Activated CD4-positive, alpha-beta T cell treated with anti-CD3 and anti-CD28 coated beads, Interleukin-2, amount 50 U/mL, for 4 hours (primary cell): ENCODE data around the gene TRABD2A.
"Not testable (repeated sequence)": the region's sequence is repeated elsewhere in the genome, so short reads cannot be mapped to it uniquely, and the experiment has no call there.

Source experiments
- DNase-seq, 2 experiments: peaks; one replicate each; pipeline ENCODE4 v3.0.0-alpha.2; 2020

TRABD2A gene, protein sequence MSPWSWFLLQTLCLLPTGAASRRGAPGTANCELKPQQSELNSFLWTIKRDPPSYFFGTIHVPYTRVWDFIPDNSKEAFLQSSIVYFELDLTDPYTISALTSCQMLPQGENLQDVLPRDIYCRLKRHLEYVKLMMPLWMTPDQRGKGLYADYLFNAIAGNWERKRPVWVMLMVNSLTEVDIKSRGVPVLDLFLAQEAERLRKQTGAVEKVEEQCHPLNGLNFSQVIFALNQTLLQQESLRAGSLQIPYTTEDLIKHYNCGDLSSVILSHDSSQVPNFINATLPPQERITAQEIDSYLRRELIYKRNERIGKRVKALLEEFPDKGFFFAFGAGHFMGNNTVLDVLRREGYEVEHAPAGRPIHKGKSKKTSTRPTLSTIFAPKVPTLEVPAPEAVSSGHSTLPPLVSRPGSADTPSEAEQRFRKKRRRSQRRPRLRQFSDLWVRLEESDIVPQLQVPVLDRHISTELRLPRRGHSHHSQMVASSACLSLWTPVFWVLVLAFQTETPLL

DNA sequence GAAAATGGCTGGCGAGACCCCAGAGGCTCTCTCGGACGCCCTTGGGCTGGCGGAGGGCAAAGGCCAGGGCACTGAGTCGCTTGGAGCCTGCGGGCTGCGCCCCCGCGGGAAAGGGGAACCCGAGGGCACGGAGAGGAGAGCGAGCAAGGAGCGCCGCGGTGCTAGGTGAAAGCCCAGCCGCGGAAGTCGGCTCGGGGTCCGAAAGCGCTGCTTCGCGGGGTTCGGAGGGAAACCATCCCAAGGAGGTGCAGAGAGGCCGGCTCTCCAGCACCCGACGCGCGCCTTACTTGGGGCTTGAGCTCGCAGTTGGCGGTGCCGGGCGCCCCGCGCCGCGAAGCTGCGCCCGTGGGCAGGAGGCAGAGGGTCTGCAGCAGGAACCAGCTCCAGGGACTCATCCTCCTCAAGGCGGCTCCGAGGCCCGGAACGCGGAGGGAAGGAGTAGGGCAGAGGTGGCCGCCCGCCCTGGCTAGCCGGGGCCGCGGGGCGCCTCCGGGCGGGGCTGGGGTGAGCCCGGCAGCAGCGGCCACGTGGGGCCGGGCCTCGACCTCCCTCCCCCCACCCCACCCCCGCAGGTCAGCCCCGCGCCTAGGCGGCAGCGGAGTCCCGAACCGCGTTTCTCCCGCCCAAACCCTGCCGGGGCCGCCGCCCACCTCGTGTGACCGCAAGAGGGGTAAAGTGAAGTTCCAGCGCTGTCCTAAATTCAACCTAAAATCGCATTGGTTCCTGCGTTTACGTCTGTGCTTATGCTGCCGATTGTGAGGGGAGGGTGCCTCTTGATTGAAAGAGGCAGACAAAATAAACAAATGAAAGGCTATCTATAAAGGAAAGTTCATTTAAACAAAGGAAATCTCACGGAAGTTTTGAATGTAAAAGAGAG, at the start of gene TRABD2A:
TSS of gene TRABD2A (minus strand) at position 440 of the 877 bp plus-strand sequence. CDS start at position 395, 45 bp downstream.
- DNase-seq: peak; percentile 37 to 38

DNA sequence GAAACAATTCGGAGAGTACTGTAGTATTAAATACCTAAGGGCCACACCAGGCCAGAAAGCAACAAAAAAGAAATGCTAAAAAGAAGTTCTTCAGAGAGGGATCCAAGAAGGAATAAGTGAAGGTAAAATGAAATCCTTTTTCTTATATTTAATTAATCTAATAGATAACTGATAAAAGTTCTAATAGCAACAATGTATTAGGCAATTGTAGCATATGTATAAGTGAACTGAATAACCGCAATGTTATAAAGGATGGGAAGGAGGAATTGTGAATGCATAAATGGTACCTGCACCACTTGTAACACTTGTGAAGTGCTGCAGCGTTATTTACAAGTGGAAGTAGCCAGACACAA, 46.4 kb upstream of the TRABD2A start:
- no peak for DNase-seq

DNA sequence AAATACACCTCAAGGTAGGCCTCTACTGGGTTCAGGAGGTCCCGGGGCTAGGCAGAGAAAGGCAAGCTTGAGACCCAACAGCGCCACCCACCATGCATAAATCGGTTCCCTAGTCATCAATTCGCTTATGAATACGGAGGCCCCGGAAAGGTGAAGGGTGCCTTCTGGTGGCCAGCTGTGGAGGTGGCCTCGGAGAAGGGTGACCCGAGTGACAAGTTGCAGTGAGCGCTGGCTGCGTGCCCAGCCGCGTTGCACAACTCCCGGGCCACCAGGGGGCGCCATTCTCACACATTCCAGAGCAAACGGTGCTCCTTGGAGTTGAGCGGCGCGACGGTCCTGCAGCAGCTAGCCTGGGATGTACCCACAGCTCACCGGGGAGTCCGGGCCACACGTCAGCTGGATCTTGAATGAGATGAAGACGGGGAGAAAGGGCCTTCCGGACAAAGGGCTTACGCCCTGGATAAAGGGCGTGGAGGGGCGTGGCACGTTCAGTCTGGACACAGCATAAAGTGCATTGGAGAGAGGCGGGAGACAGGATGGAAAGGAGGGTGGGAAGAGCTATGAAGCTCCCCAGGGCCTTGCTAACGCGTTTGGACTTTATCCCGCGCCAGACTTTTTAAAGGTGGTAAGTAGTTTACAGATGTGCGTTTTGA, 45.0 kb upstream of the TRABD2A start:
- DNase-seq: peak; percentile 98 to 99

DNA sequence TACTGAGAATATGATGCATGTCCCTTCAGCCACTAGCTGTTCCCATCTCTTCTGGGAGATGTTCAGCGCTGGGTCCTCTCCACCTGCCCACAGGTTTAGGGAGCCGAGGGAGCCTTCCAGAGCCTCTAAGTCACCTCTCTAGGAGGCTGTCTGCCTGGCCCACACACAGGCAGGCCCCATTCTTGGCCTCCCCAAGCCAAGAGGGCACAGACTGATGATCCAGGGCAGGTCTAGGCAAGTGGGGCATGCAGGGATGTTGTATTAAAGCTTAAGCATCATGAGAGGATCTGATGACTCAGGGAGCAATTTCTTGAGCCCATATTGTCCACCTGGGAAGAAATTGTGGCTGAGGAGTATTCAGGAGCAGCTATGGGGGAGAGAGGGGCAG, 44.4 kb upstream of the TRABD2A start:
- DNase-seq: no peak

DNA sequence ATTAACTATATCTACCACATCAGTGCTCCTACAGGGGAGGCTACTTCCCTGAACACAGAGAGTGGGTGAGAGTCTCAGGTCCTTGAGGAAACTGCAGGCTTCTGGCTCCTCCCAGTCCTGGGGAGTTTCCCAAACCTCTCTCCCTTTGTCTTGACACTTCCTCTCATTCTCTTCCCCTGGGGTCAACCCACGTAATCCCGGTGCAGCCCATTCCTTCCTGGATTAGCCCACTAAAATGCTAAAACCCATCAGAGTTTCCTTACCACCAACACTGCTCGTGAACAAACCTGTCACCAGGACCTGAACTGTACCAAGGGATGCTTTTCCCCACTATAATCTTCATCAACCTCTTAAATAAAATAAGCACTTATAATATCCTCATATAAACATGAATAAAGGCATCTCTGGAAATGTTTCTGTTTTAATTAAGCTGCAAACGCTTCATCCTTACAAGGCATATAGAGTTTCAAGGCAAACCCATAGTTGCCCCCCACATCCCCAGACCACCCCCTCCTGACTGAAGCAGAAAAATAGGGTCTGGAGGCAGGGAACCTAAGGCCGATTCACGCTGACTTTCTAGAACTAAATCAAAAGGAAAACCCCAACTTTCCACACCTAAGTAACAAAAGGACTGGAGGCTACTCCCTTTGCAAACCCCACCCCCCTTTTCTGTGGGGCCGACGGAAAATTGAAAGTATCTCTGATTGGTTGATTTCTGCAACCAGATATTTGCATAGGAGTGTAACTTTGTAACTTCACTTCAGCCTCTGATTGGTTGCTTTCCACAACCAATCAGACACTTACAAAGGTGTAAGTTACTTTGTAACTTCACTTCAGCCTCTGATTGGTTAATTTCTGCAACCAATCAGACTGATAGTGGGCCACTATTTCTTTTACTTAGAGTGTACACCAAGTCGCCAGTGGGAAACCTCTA, 43.6 kb upstream of the TRABD2A start:
- peak in 1 of 2 experiments; percentile 46 for DNase-seq

DNA sequence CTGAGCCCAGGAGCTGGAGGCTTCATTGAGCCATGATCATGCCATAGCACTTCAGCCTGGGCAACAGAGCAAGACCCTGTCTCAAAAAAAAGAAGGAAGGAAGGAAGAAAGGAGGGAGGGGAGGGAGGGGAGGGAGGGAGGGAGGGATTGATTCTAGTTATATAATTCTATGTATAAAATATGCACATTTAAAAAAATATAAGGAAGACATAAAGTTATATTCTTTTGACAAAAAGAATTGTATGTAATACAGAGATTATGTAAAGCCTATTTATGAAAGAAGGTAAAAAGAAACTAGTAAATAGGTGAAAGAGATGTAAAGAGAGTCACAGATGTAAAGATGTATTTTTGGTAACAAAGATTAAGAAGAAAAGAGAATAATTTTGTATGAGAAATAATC, 42.1 kb upstream of the TRABD2A start:
- DNase-seq: no peak

DNA sequence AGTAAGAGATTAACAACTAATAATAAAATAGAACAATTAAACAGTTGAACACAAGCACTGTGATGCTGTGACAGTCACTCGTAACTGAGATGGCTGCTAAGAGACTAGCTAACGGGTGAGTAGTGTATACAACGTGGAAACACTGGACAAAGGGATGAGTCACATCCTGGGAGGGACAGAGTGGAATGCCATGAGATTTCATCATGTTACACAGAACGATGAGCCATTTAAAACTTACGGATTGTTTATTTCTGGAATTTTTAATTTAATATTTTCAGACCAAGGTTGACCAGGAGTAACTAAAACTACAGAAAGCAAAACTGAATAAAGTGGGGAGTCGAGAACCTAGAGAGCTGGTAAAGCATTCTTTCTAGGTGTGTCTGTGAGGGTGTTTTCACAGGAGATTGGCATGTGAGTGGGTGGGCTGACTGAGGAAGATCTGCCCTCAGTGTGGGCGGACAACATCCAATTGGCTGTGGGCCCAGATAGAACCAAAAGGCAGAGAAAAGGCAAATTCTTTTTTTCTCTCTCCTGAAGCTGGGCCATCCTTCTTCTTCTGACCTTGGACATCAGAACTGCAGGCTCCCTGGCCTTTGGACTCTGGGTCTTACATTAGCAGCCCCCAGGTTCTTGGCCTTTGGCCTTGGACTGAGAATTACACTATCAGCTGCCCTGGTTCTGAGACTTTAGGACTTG, 39.1 kb upstream of the TRABD2A start:
- DNase-seq: peak in 1 of 2 experiments; percentile 60

DNA sequence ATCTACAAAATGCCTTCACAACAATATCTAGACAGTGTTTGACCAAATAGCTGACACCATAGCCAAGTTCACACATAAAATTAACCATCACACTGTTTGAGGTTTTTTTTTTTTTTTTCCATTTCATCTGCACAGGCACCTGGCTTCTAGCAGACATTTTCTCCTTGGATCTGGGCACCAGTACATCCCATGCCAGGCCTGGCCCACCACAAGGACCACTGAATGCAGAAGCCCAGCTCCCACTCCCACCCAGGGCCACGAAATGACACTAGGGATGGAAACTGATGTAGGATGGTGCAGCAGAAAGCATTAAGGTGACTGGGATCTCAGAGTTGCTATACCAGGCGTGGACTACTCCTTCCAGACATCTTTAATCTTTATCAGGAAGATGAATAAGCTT, 37.5 kb upstream of the TRABD2A start:
- no peak for DNase-seq

DNA sequence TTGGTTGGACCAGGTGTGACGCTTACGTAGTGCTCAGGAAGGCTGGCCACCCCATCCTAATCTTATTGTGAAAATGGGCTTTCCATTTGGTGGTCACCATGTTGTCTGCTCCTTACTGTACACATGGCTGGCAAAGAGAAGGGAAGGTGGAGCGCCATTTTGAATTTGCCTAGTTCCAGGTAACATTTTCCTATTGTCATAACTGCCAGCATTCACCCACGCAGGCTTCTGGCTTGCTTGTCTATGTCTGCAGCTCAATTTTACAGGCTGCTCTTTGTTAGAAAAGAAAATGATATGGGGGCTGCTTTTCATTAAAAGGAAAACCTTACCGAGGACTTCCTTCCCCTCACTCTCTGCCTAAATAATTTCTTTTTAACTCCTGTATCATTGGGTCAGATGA, 36.9 kb upstream of the TRABD2A start:
- not testable (repeated sequence) for DNase-seq

DNA sequence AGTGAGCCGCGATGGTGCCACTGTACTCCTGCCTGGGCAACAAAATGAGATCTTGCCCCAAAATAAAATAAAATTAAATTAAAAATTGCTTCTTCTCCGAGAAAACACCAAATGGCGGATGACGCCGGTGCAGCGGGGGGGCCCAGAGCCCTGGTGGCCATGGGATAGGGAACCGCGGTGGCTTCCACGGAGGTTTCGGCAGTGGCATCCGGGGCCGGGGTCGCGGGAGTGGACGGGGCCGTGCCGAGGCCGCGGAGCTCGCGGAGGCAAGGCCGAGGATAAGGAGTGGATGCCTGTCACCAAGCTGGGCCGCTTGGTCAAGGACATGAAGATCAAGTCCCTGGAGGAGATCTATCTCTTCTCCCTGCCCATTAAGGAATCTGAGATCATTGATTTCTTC, 34.8 kb upstream of the TRABD2A start:
- not testable (repeated sequence) for DNase-seq

DNA sequence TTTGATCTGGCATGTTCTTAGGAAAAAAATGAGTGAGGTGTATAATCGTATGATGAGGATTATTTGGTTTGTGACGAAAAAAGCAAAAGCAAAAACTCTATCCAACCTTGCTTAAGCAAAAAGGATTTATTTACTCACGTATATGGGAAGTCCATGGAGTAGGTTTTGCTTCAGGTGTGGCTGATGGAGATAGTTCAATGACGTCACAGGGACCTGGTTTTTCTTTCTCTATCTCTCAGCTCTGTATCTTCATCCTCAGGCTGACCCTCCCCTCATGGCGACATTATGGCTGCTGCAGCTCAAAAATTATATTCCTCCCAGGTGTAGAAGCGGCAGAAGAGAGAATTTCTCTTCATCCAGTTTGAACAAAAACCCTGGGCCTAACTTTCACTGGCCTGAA, 33.5 kb upstream of the TRABD2A start:
- no peak for DNase-seq

DNA sequence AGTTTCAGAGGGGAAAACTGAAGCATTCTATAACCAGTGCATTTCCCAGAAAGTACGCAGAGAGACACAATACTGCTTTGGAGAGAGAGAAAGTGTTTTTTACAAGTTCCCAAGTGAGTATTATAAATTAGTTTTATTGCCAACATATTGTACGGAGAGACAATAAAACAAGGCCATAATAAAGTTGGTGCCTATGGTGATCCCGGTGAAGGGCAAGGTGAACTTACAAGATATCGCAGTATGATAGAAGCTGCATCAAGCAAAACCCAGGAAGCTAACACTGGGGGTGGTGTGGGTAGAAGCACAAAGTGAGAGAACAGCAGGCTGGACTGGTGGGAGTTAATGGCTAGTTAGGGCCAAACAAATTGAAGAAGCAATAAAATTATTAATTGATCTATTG, 32.1 kb upstream of the TRABD2A start:
- DNase-seq: no peak

DNA sequence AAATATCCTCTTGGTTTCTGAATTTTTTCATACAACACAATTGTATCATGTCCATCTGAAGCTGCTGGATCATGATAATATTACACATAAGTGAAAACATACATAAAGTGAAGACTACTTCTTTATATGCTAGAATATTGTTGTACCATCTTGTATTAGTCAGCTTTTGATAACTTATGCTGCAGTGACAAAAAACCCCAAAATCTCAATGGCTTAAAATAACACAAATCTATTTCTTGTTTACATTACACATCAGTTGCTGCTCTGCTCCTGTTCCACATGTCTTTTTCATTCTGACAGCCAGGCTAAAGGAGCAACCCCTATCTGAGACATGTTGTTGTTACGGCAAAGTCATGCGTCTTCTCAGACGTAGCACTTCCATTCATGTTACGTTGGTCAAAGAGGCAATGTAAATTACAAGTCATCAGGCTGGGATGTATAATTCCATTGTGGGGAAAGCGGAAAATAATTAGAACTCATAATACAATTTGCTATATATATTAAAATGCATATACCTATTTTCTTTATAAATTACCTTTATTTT, 30.3 kb upstream of the TRABD2A start:
- no peak for DNase-seq

DNA sequence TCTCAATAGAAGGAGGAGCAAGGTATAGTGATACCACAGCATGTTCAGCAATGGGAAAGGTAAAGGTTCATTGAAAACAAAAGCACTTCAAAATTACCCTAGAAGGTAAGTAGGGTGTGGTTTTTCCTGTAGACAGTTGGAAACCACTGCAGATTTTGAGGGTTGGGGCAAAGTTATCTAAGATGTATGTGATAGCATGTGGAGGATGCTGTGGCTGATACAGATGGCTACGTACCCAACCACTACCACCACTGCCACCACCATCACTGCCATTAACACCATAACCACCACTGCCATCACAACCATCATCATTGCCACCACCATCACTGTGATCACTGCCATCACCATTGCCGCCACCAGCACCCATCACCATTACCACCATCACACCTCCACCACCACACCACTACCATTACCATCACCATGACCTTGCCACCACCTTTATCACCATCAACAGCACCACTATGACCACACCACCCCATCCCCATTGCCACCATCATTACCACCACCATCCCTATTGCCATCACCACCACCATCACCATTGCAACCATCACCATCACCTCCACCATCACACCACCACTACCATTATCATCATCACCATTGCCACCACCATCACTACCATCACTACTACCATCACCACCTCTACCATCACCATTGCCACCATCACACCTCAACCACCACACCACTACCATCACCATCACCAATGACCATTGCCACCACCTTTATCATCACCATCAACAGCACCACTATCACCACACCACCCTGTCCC, 28.2 kb upstream of the TRABD2A start:
- no peak for DNase-seq

DNA sequence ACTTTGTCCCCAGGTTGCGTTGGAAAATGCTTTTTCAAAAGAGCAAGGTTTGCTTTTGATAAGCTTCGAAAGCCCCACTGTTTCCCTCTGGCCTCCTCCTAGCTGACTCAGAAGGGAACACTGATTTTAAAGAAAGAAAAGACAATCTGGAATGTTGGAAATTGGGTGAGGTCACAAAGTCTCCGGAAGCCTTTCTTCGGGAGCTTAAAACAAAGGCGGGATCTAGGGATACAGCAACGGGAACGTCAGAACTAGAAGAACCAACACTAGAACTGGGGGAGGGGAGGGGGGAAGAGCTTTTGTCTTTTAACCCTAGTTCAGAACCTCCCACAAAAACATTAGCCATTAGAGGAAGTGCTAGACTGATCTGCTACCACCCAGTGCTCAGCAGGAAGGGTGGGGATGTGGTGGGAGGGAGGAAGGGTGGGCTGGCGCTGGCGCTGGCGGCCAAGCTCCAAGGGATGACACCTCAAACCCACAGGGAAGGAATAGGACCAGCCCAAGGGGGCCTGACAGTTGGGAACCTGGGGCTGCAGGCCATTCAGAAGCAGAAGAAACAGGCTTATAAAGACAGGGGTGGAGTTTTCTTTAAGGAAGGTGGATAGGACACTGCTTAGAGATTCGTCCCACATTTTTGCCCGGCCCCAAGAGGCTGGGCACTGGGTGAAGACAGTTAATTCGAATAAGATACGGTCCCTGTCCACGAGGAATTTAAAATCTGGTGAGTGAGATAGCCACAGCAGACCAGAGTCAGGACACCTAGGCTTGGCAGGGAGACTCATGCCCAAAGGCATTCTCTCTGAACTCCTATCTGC, 26.2 kb upstream of the TRABD2A start:
- peak in 1 of 2 experiments; percentile 19 for DNase-seq

DNA sequence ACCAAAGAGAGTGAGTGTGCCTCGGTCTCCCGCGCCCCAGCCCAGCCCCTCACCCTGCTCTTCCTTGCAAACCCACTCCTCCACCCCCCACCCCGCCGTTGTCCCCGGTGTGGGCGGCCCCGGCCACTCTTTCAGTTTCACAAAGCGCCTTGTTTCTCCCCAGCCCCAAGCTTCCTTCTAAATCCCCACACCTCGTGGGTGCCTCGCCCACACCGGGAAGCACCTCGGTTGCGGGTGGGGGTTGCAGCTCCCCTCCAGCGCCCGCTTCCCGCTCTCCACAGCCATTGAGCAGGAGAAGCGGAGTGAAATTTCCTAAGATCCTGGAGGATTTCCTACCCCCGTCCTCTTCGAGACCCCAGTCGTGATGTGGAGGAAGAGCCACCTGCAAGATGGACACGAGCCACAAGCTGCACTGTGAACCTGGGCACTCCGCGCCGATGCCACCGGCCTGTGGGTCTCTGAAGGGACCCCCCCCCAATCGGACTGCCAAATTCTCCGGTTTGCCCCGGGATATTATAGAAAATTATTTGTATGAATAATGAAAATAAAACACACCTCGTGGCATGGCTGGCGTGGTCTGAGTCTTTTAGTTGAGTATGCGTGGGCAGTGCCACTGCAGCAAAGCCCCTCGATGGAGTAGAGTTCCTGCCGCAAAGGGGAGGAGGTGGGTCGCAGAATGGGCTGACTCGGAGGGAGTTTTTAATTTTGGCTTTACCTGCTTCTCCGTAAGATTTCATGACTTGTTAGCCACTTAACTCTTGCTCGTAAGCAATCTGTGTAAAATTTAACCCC, 25.4 kb upstream of the TRABD2A start:
- peak in 1 of 2 experiments; percentile 59 for DNase-seq

DNA sequence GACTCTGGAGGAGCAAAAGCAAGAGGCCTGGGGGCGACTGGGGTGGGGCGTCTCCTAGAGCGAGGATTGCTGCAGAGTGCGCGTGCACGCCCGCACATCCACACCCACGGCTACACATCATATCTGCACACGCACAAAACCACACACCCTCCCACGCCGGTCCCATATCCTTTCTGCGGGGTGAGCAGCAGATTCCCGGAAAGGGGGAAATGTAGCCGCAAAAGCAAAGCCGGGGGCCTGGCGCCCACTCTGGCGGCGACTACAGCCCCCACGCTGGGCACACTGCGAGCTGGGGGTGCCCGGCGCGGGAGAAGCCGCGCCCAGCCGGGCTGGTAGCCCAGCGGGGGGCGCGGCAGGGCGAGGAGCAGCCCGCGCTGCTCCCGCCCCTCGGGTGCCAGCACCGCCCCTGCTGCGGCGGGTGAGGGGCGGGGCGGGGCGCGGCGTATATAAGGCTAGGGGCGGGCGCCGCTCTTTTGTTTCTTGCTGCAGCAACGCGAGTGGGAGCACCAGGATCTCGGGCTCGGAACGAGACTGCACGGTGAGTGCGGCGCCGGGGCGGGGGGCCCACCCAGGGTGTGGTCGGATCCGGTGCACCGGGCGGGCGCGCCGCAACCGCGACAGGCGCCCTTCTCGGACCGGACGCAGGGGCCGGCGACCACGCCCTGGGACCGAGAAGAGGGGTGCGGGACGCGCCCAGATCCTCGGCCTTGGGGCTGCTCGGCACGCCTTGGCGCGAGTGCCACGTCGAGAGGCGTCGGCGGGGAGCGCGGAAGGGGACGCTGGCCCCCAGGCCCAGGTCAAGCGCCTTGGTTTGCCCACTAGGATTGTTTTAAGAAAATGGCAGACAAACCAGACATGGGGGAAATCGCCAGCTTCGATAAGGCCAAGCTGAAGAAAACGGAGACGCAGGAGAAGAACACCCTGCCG, 24.6 kb upstream of the TRABD2A start, which contains the start of gene TMSB10:
TSS of gene TMSB10 (plus strand) at position 476 of the 927 bp plus-strand sequence.
- DNase-seq: peak; percentile 86 to 88
